ENCODE data around the gene RFX3. TPM values are rescaled to one million over a fixed set of nuclear protein-coding genes. Genes with fewer than 3 reads are reported as not detected.

Gene RFX3
- total RNA-seq, 8 experiments from 2014 or later, result 2.1 to 37.1 (median 20.8) TPM

GRCh38 chr9:3299872-3300271 lies 225.9 kb downstream of the RFX3 start:
- ATAC-seq (replicated peaks in 6 of 8), result no peak
- 83 to 100% (median 98%) methylated on average over 1 to 2 of the region's 2 CpGs for WGBS, 10 experiments
- H3K4me3 ChIP-seq, result no peak overlapping the region
- H3K27ac ChIP-seq, result no peak overlapping the region
- H3K4me1 ChIP-seq (replicated peaks in 1 of 2), result no peaks in the 10 kb centered on the region
- in situ Hi-C loops (cut with MboI; ENCODE audit: low pct_unique_long_range_greater_than_20kb in 2 of 9, low sequenced_read_pairs in 9 of 9, unreplicated experiment in 9 of 9), result no loop called here

GRCh38 chr9:3296536-3296935 lies 229.3 kb downstream of the RFX3 start:
- no peak overlapping the region for H3K27ac ChIP-seq
- WGBS, 10 experiments, result 60 to 96% (median 82%) methylated on average over 1 to 4 of the region's 4 CpGs; no CpG with 5 or more reads in 1 of the 10 experiments
- in situ Hi-C loops (cut with MboI; ENCODE audit: low pct_unique_long_range_greater_than_20kb in 2 of 9, low sequenced_read_pairs in 9 of 9, unreplicated experiment in 9 of 9), result no loop called here
- no peak overlapping the region for H3K4me3 ChIP-seq
- no peak for ATAC-seq (replicated peaks in 6 of 8)
- no peaks in the 10 kb centered on the region for H3K4me1 ChIP-seq (replicated peaks in 1 of 2)

GRCh38 chr9:3292311-3292710 lies 233.5 kb downstream of the RFX3 start:
- ATAC-seq (replicated peaks in 6 of 8), result no peak
- H3K4me1 ChIP-seq (replicated peaks in 1 of 2), result no peaks in the 10 kb centered on the region
- H3K4me3 ChIP-seq, result no peak overlapping the region
- no peak overlapping the region for H3K27ac ChIP-seq
- in situ Hi-C loops (cut with MboI; ENCODE audit: low pct_unique_long_range_greater_than_20kb in 2 of 9, low sequenced_read_pairs in 9 of 9, unreplicated experiment in 9 of 9), result no loop called here

- no peak for ATAC-seq (replicated peaks in 6 of 8)
- Histone ChIP-seq H3K4me3 (no peak overlapping the region), H3K4me1 (replicated peaks in 1 of 2) (no peaks in the 10 kb centered on the region), H3K27ac (no peak overlapping the region)
- 0 to 75% (median 31%) methylated on average over 1 to 5 of the region's 5 CpGs for WGBS, 10 experiments
- in situ Hi-C loops (cut with MboI; ENCODE audit: low pct_unique_long_range_greater_than_20kb in 2 of 9, low sequenced_read_pairs in 9 of 9, unreplicated experiment in 9 of 9), result no loop called here
These were observed 235.5 kb downstream of the RFX3 start for GRCh38 chr9:3290231-3290840.

- Histone ChIP-seq H3K27ac (no peak overlapping the region), H3K4me1 (replicated peaks in 1 of 2) (no peaks in the 10 kb centered on the region), H3K4me3 (no peak overlapping the region)
- in situ Hi-C loops (cut with MboI; ENCODE audit: low pct_unique_long_range_greater_than_20kb in 2 of 9, low sequenced_read_pairs in 9 of 9, unreplicated experiment in 9 of 9), result no loop called here
- no peak for ATAC-seq (replicated peaks in 6 of 8)
These were observed 237.1 kb downstream of the RFX3 start for GRCh38 chr9:3288686-3289085.

GRCh38 chr9:3285365-3286161 lies 240.2 kb downstream of the RFX3 start:
- WGBS, 10 experiments, result 50 to 100% (median 100%) methylated on average over 1 of the region's 1 CpG; no CpG with 5 or more reads in 1 of the 10 experiments
- no peak for ATAC-seq (replicated peaks in 6 of 8)
- in situ Hi-C loops (cut with MboI; ENCODE audit: low pct_unique_long_range_greater_than_20kb in 2 of 9, low sequenced_read_pairs in 9 of 9, unreplicated experiment in 9 of 9), result no loop called here
- no peaks in the 10 kb centered on the region for H3K4me1 ChIP-seq (replicated peaks in 1 of 2)
- H3K27ac ChIP-seq, result no peak overlapping the region
- H3K4me3 ChIP-seq, result no peak overlapping the region

- Histone ChIP-seq H3K4me3 (no peak overlapping the region), H3K4me1 (replicated peaks in 1 of 2) (no peaks in the 10 kb centered on the region), H3K27ac (no peak overlapping the region)
- in situ Hi-C loops (cut with MboI; ENCODE audit: low pct_unique_long_range_greater_than_20kb in 2 of 9, low sequenced_read_pairs in 9 of 9, unreplicated experiment in 9 of 9), result no loop called here
- WGBS, 10 experiments, result 60 to 100% (median 91%) methylated on average over 1 to 3 of the region's 3 CpGs
- no peak for ATAC-seq (replicated peaks in 6 of 8)
These were observed 243.4 kb downstream of the RFX3 start for GRCh38 chr9:3282365-3282764.

- in situ Hi-C loops (cut with MboI; ENCODE audit: low pct_unique_long_range_greater_than_20kb in 2 of 9, low sequenced_read_pairs in 9 of 9, unreplicated experiment in 9 of 9), result no loop called here
- H3K4me1 ChIP-seq (replicated peaks in 1 of 2), result no peaks in the 10 kb centered on the region
These were observed 244.4 kb downstream of the RFX3 start for GRCh38 chr9:3281399-3281798.

GRCh38 chr9:3277200-3277599 lies 248.6 kb downstream of the RFX3 start:
- in situ Hi-C loops (cut with MboI; ENCODE audit: low pct_unique_long_range_greater_than_20kb in 2 of 9, low sequenced_read_pairs in 9 of 9, unreplicated experiment in 9 of 9), result no loop called here
- H3K4me3 ChIP-seq, result no peak overlapping the region
- no peak overlapping the region for H3K27ac ChIP-seq
- 83 to 100% (median 100%) methylated on average over 1 to 2 of the region's 2 CpGs for WGBS, 10 experiments
- no peaks in the 10 kb centered on the region for H3K4me1 ChIP-seq (replicated peaks in 1 of 2)
- ATAC-seq (replicated peaks in 6 of 8), result no peak

More at GRCh38 chr9:3281399-3281798, 244.4 kb downstream of the RFX3 start:
- Histone ChIP-seq H3K27ac (no peak overlapping the region), H3K4me3 (no peak overlapping the region)
- ATAC-seq (replicated peaks in 6 of 8), result no peak

- Histone ChIP-seq H3K4me3 (no peak overlapping the region), H3K4me1 (replicated peaks in 1 of 2) (no peaks in the 10 kb centered on the region), H3K27ac (no peak overlapping the region)
- no peak for ATAC-seq (replicated peaks in 6 of 8)
- WGBS, 10 experiments, result 67 to 100% (median 95%) methylated on average over 1 to 2 of the region's 2 CpGs; no CpG with 5 or more reads in 4 of the 10 experiments
- in situ Hi-C loops (cut with MboI; ENCODE audit: low pct_unique_long_range_greater_than_20kb in 2 of 9, low sequenced_read_pairs in 9 of 9, unreplicated experiment in 9 of 9), result loop anchor here in 1 of 9 experiments (25.0 kb wide), 1 partner anchor 166 kb away; no protein-coding TSS in a partner anchor
These were observed 254.2 kb downstream of the RFX3 start for GRCh38 chr9:3271581-3271980.

- WGBS, 10 experiments, result 85 to 100% (median 100%) methylated on average over 1 of the region's 1 CpG; no CpG with 5 or more reads in 3 of the 10 experiments
- H3K27ac ChIP-seq, result no peak overlapping the region
- no peaks in the 10 kb centered on the region for H3K4me1 ChIP-seq (replicated peaks in 1 of 2)
- ATAC-seq (replicated peaks in 6 of 8), result no peak
- H3K4me3 ChIP-seq, result no peak overlapping the region
- in situ Hi-C loops (cut with MboI; ENCODE audit: low pct_unique_long_range_greater_than_20kb in 2 of 9, low sequenced_read_pairs in 9 of 9, unreplicated experiment in 9 of 9), result loop anchor here in 1 of 9 experiments (25.0 kb wide), 1 partner anchor 166 kb away; no protein-coding TSS in a partner anchor
These were observed 254.6 kb downstream of the RFX3 start for GRCh38 chr9:3271157-3271556.

- Histone ChIP-seq H3K4me1 (replicated peaks in 1 of 2) (no peaks in the 10 kb centered on the region), H3K27ac (no peak overlapping the region), H3K4me3 (no peak overlapping the region)
- 36 to 100% (median 82%) methylated on average over 1 of the region's 1 CpG; no CpG with 5 or more reads in 3 of the 10 experiments for WGBS, 10 experiments
- in situ Hi-C loops (cut with MboI; ENCODE audit: low pct_unique_long_range_greater_than_20kb in 2 of 9, low sequenced_read_pairs in 9 of 9, unreplicated experiment in 9 of 9), result loop anchor here in 1 of 9 experiments (25.0 kb wide), 1 partner anchor 169 kb away; no protein-coding TSS in a partner anchor
- ATAC-seq (replicated peaks in 6 of 8), result no peak
These were observed 257.6 kb downstream of the RFX3 start for GRCh38 chr9:3268223-3268622.

- no peak overlapping the region for H3K27ac ChIP-seq
- ATAC-seq (replicated peaks in 6 of 8), result no peak
- 78 to 100% (median 98%) methylated on average over 1 to 3 of the region's 3 CpGs for WGBS, 10 experiments
- H3K4me1 ChIP-seq (replicated peaks in 1 of 2), result no peaks in the 10 kb centered on the region
- in situ Hi-C loops (cut with MboI; ENCODE audit: low pct_unique_long_range_greater_than_20kb in 2 of 9, low sequenced_read_pairs in 9 of 9, unreplicated experiment in 9 of 9), result loop anchor here in 1 of 9 experiments (25.0 kb wide), 1 partner anchor 174 kb away; no protein-coding TSS in a partner anchor
- H3K4me3 ChIP-seq, result no peak overlapping the region
These were observed 262.1 kb downstream of the RFX3 start for GRCh38 chr9:3263698-3264097.
